ENCODE results near the gene FAM210A.

DNA sequence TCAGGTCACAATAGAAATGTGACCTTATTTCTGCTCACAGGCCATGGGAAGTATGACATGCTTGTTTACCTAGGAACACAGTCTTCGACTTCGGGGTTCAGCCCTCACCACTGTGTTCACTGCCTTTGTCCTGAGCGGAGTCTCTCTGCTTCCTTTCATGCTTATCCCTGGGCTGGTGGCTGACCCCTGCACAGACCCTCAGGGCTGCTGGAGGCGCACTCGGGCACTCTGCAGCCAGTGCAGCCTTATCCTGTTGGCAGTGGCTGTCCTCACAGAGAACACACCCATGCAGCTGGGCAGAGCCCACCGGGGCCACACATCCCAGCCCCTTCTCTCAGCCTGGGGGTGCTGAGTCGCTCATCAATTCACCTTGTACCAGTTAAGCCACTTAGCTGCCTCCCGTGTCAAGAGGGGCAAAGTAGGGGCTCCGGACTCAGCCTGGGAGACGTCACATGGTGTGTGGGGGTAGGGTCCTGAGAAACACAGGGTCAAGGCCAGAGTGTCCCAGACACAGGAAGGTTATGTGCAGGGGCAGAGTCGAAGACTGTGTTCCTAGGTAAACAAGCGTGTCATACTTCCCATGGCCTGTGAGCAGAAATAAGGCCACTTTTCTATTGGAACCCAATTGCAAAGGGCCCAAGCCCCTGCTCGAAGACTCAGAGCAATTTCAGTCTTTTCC, 107.5 kb downstream of the FAM210A start:
- TF ChIP-seq, protein P1, sequence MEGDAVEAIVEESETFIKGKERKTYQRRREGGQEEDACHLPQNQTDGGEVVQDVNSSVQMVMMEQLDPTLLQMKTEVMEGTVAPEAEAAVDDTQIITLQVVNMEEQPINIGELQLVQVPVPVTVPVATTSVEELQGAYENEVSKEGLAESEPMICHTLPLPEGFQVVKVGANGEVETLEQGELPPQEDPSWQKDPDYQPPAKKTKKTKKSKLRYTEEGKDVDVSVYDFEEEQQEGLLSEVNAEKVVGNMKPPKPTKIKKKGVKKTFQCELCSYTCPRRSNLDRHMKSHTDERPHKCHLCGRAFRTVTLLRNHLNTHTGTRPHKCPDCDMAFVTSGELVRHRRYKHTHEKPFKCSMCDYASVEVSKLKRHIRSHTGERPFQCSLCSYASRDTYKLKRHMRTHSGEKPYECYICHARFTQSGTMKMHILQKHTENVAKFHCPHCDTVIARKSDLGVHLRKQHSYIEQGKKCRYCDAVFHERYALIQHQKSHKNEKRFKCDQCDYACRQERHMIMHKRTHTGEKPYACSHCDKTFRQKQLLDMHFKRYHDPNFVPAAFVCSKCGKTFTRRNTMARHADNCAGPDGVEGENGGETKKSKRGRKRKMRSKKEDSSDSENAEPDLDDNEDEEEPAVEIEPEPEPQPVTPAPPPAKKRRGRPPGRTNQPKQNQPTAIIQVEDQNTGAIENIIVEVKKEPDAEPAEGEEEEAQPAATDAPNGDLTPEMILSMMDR (conservative IDR thresholded peaks at IDR 0.05) = no peak
- TF ChIP-seq EZH2 (IDR thresholded peaks at IDR 0.05; ENCODE audit: low read depth) = no peak
